HL-60 (cell line): ENCODE measurements around the gene GLT1D1.

Experiments
- GABPA ChIP-seq: IDR thresholded peaks from 2 replicates; pipeline ENCODE4 v1.6.1; 2012; ENCODE audit warnings: low read depth
- TF ChIP-seq, protein P1 (sequence below): IDR thresholded peaks from one replicate; pipeline ENCODE4 v1.5.1; 2011; ENCODE audit warnings: low read length, control low read depth, inconsistent platforms; ENCODE audit not compliant: insufficient read depth

DNA sequence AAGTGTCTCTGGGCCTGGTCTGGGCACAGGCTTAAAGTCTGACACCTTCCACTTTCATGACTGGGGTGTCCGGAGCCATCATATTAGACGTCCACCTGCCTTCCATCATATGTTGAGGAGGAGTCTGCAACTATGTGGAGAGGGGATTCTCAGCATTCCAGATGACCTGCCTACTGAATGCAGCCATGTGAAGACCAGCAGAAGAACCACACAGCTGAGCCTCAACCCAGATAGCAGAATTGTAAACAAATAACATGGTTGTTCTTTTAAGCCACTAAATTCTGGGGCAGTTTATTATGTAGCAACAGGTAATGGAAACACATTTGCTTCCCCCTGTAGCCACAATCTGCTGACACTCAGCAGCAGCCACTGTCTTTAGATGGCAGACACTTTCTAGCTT, 25.6 kb upstream of the GLT1D1 start:
- TF ChIP-seq, protein P1, sequence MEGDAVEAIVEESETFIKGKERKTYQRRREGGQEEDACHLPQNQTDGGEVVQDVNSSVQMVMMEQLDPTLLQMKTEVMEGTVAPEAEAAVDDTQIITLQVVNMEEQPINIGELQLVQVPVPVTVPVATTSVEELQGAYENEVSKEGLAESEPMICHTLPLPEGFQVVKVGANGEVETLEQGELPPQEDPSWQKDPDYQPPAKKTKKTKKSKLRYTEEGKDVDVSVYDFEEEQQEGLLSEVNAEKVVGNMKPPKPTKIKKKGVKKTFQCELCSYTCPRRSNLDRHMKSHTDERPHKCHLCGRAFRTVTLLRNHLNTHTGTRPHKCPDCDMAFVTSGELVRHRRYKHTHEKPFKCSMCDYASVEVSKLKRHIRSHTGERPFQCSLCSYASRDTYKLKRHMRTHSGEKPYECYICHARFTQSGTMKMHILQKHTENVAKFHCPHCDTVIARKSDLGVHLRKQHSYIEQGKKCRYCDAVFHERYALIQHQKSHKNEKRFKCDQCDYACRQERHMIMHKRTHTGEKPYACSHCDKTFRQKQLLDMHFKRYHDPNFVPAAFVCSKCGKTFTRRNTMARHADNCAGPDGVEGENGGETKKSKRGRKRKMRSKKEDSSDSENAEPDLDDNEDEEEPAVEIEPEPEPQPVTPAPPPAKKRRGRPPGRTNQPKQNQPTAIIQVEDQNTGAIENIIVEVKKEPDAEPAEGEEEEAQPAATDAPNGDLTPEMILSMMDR, result no peak
- no peak for TF ChIP-seq GABPA
